ENCODE measurements around the gene TFG.

DNA sequence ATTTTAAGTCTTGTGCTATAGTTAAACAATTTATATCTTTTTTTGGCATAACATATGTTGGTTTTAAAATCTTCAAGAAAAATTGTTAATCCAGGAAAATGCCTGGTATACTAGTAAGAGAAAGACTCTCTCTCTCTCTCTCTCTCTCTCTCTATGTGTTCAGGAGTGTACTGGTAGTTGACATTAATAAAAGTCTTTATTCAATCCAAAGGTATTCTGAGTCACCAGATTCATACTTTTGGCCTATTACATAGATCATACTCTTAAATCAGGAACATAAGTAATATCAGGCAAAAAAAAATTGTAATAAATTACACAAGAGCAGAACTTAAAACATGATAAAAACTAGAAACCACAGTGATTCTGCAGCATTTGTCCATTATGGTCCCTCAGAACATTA, 70.2 kb downstream of the TFG start:
- TF ChIP-seq, protein P1, sequence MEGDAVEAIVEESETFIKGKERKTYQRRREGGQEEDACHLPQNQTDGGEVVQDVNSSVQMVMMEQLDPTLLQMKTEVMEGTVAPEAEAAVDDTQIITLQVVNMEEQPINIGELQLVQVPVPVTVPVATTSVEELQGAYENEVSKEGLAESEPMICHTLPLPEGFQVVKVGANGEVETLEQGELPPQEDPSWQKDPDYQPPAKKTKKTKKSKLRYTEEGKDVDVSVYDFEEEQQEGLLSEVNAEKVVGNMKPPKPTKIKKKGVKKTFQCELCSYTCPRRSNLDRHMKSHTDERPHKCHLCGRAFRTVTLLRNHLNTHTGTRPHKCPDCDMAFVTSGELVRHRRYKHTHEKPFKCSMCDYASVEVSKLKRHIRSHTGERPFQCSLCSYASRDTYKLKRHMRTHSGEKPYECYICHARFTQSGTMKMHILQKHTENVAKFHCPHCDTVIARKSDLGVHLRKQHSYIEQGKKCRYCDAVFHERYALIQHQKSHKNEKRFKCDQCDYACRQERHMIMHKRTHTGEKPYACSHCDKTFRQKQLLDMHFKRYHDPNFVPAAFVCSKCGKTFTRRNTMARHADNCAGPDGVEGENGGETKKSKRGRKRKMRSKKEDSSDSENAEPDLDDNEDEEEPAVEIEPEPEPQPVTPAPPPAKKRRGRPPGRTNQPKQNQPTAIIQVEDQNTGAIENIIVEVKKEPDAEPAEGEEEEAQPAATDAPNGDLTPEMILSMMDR (conservative IDR thresholded peaks at IDR 0.05) = no peak
- TF ChIP-seq EZH2 (IDR thresholded peaks at IDR 0.05; ENCODE audit: low read depth) = no peak

Data from PC-9 (cell line).